K562 (cell line): Measurements from ENCODE around the gene CLEC4F. TPM values are rescaled to one million over a fixed set of nuclear protein-coding genes. Genes with fewer than 3 reads are reported as not detected.

Experiments
- DNMT1 ChIP-seq: fragments of 450-650 bp; IDR thresholded peaks from 2 replicates; pipeline ENCODE4 v1.6.1; 2016; ENCODE audit warnings: antibody characterized with exemption, mild to moderate bottlenecking
- FOXK1 ChIP-seq: sonication (generic); formaldehyde crosslinking; IDR thresholded peaks from 2 replicates; pipeline ENCODE4 v1.8.0; 2022; ENCODE audit warnings: missing genetic modification reagents, mild to moderate bottlenecking, borderline replicate concordance
- GABPB2 ChIP-seq: fragments of 250-450 bp; sonication (Bioruptor Pico); conservative IDR thresholded peaks from 2 replicates; pipeline ENCODE4 v1.5.1; 2021; ENCODE audit warnings: mild to moderate bottlenecking
- MXD1 ChIP-seq: fragments of 250-450 bp; sonication (Bioruptor Pico); IDR thresholded peaks from 2 replicates; pipeline ENCODE4 v1.8.0; 2021; ENCODE audit warnings: borderline replicate concordance, mild to moderate bottlenecking, moderate library complexity; ENCODE audit not compliant: poor library complexity, severe bottlenecking
- POLR2A ChIP-seq: fragments of 450-650 bp; conservative IDR thresholded peaks from 2 replicates; pipeline ENCODE4 v1.6.1; 2016
- PRDM10 ChIP-seq: fragments of 450-650 bp; IDR thresholded peaks from 2 replicates; pipeline ENCODE4 v1.6.1; 2018; ENCODE audit not compliant: partially characterized antibody
- SMARCA4 ChIP-seq: fragments of 450-650 bp; IDR thresholded peaks from 2 replicates; pipeline ENCODE4 v1.6.1; 2016
- SREBF2 ChIP-seq: sonication (generic); formaldehyde crosslinking; IDR thresholded peaks from 2 replicates; pipeline ENCODE4 v1.4.0; 2020; ENCODE audit warnings: mild to moderate bottlenecking, missing genetic modification reagents
- TFAM ChIP-seq: fragments of 250-450 bp; sonication (Bioruptor Pico); conservative IDR thresholded peaks from 2 replicates; pipeline ENCODE4 v1.5.0; 2021; ENCODE audit warnings: mild to moderate bottlenecking, moderate library complexity
- U2AF2 ChIP-seq: fragments of 200-400 bp; formaldehyde crosslinking; optimal IDR thresholded peaks from 2 replicates; pipeline ENCODE3; 2017; ENCODE audit warnings: low read depth, mild to moderate bottlenecking, low read length
- ZNF318 ChIP-seq, 2 experiments: fragments of 450-650 bp; IDR thresholded peaks; 2 replicates each; pipeline ENCODE4 v1.6.1; 2016; ENCODE audit warnings: mild to moderate bottlenecking in 2 of 2, borderline replicate concordance in 1 of 2, low read depth in 1 of 2, moderate library complexity in 1 of 2
- polyA plus RNA-seq, 8 experiments: library from polyadenylated mRNA; depleted of rRNA in 4 of 8; stranded (reverse) in 5 of 8; unstranded in 3 of 8; fragments of >200 nt; fragmentation: Nextera tagmentation in 2 of 8; fragmentation: Illumina TruSeq in 1 of 8; extraction: Ambion mirVana in 2 of 8; extraction: Trizol in 1 of 8; gene quantifications; 2 replicates each; pipeline versions ENCODE4 v1.2.1 to v1.2.3, GENCODE V29; 2011 to 2014; ENCODE audit warnings: inconsistent platforms in 1 of 8, missing spikeins in 1 of 8
- total RNA-seq, 7 experiments: library from RNA; depleted of rRNA in 6 of 7; stranded (reverse); fragments of >200 nt in 6 of 7; fragmentation: Illumina TruSeq in 2 of 7; extraction: Trizol in 2 of 7; gene quantifications; 2 replicates each; pipeline versions ENCODE4 v1.2.1 to v1.2.3, GENCODE V29; 2011 to 2021; ENCODE audit warnings: low replicate concordance in 1 of 7

Gene CLEC4F
- total and polyA plus RNA-seq, 9 of the 15 experiments (the other 6 are each of a cell fraction or from before 2014, with no cell fraction given) = not detected

- TF ChIP-seq MXD1 (CRISPR knock-in tag) = no peak
- TF ChIP-seq PRDM10 = no peak
- no peak for TF ChIP-seq U2AF2
- TF ChIP-seq GABPB2 (CRISPR knock-in tag) = no peak
- no peak for TF ChIP-seq TFAM (CRISPR knock-in tag)
- no peak; the same call in 1 of the 2 replicates for TF ChIP-seq SMARCA4
- no peak for TF ChIP-seq ZNF318 (IDR thresholded peaks at IDR 0.05; ENCODE audit: borderline replicate concordance in 1 of 2, low read depth in 1 of 2)
- TF ChIP-seq DNMT1 = no peak
- no peak for TF ChIP-seq SREBF2 (CRISPR knock-in tag)
- no peak for TF ChIP-seq FOXK1 (CRISPR knock-in tag)
- TF ChIP-seq POLR2A = no peak
These were observed 48.6 kb upstream of the CLEC4F start (continued) for GRCh38 chr2:70868970-70869369.
